ENCODE results near the gene GLCCI1.

Gene GLCCI1

DNA sequence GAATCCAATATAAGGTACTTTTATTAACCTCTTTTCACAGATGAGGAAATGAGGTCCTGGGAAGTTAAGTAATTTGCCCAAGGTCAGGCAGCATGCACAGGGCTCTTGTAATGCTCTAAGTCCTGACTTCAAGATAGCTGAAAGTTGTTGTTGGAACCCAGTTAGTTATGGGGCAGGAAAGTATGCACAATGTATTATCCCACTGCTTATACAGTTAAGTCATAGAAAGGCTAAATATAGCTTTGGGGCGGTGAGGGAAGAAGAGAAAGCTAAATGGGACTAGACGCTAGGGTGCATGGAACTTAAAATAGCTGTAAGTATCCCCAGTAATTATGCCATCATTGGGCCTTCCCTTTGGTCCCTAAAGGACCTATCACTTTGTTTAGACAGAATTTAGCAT lies 9.2 kb downstream of the GLCCI1 start:
- CTCF ChIA-PET: no interaction called here

DNA sequence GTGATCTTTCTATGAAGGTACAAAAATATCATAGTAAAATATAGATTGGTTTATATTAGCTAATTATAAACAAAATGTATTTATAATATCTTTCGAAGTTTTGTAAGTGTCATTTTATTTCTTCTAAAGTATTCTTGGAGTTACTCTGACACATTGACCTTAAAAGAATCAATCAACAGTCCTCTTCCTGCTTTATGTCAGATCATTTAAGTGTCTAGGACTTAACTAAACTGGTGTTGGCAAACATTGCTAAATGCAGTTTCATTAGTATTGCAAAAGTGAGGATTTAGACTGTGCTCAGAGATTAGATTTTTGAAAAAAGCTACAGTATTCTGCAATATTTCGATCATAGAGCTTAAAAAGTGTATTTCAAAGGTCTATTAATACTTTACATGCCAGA lies 10.3 kb downstream of the GLCCI1 start:
- CTCF ChIA-PET: no interaction called here
- POLR2A ChIA-PET: interaction anchor here (0.6 kb wide), 1 partner anchor 174 kb away, joined by 3 read pairs; no protein-coding TSS in a partner anchor
- DNase-seq (ENCODE audit: extremely low spot score): no peak
- no peak for TF ChIP-seq L3MBTL2 (conservative IDR thresholded peaks at IDR 0.05)
- no peak for TF ChIP-seq SP1 (IDR thresholded peaks at IDR 0.05)
- TF ChIP-seq SUZ12 (IDR thresholded peaks at IDR 0.05): no peak
- no peak for TF ChIP-seq NFRKB (IDR thresholded peaks at IDR 0.05)
- TF ChIP-seq FOXK2 (IDR thresholded peaks at IDR 0.05): no peak
- TF ChIP-seq, protein P1, sequence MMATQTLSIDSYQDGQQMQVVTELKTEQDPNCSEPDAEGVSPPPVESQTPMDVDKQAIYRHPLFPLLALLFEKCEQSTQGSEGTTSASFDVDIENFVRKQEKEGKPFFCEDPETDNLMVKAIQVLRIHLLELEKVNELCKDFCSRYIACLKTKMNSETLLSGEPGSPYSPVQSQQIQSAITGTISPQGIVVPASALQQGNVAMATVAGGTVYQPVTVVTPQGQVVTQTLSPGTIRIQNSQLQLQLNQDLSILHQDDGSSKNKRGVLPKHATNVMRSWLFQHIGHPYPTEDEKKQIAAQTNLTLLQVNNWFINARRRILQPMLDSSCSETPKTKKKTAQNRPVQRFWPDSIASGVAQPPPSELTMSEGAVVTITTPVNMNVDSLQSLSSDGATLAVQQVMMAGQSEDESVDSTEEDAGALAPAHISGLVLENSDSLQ (IDR thresholded peaks at IDR 0.05): no peak
- no peak for TF ChIP-seq ELF4 (IDR thresholded peaks at IDR 0.05)
- no peak for TF ChIP-seq BHLHE40 (IDR thresholded peaks at IDR 0.05; ENCODE audit: borderline replicate concordance)
- TF ChIP-seq LEF1 (IDR thresholded peaks at IDR 0.05; ENCODE audit: borderline replicate concordance): no peak
- TF ChIP-seq HDGF (IDR thresholded peaks at IDR 0.05; ENCODE audit: borderline replicate concordance): no peak
- no peak for TF ChIP-seq CTBP1 (IDR thresholded peaks at IDR 0.05; ENCODE audit: borderline replicate concordance)
- no peak for TF ChIP-seq ARNT (IDR thresholded peaks at IDR 0.05)
- no peak for TF ChIP-seq TARDBP (IDR thresholded peaks at IDR 0.05)
- no peak for TF ChIP-seq FOXA1 (IDR thresholded peaks at IDR 0.05)
- no peak for TF ChIP-seq ZNF384 (IDR thresholded peaks at IDR 0.05)
- TF ChIP-seq FOXM1 (IDR thresholded peaks at IDR 0.05; ENCODE audit: borderline replicate concordance): no peak

More for the DNA sequence above, 9.2 kb downstream of the GLCCI1 start:
- DNase-seq (ENCODE audit: extremely low spot score): no peak
- TF ChIP-seq FOXA1 (IDR thresholded peaks at IDR 0.05): no peak
- TF ChIP-seq ELF4 (IDR thresholded peaks at IDR 0.05): no peak
- TF ChIP-seq ZNF384 (IDR thresholded peaks at IDR 0.05): no peak
- POLR2A ChIA-PET: interaction anchor here (1.4 kb wide), 1 partner anchor 9 kb away, joined by 3 read pairs; the partner anchor contains the start of gene GLCCI1

DNA sequence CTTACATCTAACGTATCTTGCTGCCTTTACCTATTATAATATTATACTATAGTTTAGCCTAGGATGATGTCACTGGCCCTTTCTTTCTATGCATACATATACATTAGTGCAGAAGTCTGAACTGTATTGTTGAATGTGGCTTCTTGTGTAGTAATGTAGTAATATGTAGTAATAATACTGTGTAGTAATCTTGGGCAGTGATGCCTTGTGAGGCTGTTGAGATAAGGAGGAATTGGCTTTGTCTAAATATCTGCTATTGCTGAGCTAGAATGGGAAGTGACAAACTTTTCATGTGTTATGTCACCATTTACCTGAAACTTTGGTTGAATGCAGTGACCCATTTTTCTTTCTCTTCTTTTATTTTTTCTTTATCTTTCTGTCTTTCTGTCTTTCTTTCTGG lies 11.0 kb downstream of the GLCCI1 start:
- POLR2A ChIA-PET: interaction anchor here (0.6 kb wide), 1 partner anchor 174 kb away, joined by 3 read pairs; no protein-coding TSS in a partner anchor

DNA sequence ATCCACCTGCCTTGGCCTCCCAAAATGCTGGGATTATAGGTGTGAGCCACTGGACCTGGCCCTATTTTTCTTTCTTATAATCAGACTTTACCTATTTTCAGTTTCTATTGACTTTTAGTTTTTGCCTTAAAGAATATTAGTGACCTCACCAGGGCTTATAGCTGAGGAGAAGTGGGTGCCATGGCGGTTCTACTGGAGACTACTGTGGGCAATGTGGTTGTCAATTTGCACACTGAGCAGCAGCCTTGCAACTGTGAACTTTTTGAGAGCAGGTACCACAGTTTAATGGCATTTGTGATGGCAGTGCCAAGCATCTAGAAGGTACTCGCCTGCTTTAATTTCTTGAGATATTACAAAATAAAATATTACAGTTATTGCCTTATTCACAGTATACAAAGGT lies 11.5 kb downstream of the GLCCI1 start:
- DNase-seq (ENCODE audit: extremely low spot score): no peak
- CTCF ChIA-PET: interaction anchor here (0.6 kb wide), 1 partner anchor 14 kb away, joined by 3 read pairs; no protein-coding TSS in a partner anchor
- POLR2A ChIA-PET: no interaction called here
- TF ChIP-seq SP1 (IDR thresholded peaks at IDR 0.05) (no peak), BHLHE40 (IDR thresholded peaks at IDR 0.05; ENCODE audit: borderline replicate concordance) (no peak), ARNT (IDR thresholded peaks at IDR 0.05) (no peak), HDGF (IDR thresholded peaks at IDR 0.05; ENCODE audit: borderline replicate concordance) (no peak), FOXA1 (IDR thresholded peaks at IDR 0.05) (no peak), FOXM1 (IDR thresholded peaks at IDR 0.05; ENCODE audit: borderline replicate concordance) (no peak), ELF4 (IDR thresholded peaks at IDR 0.05) (no peak), LEF1 (IDR thresholded peaks at IDR 0.05; ENCODE audit: borderline replicate concordance) (no peak), CTBP1 (IDR thresholded peaks at IDR 0.05; ENCODE audit: borderline replicate concordance) (no peak), ZNF384 (IDR thresholded peaks at IDR 0.05) (no peak), L3MBTL2 (conservative IDR thresholded peaks at IDR 0.05) (no peak), SUZ12 (IDR thresholded peaks at IDR 0.05) (no peak), TARDBP (IDR thresholded peaks at IDR 0.05) (no peak), FOXK2 (IDR thresholded peaks at IDR 0.05) (no peak)
- TF ChIP-seq, protein P1 (IDR thresholded peaks at IDR 0.05): no peak

More for the DNA sequence above, 11.0 kb downstream of the GLCCI1 start:
- CTCF ChIA-PET: interaction anchor here (0.6 kb wide), 1 partner anchor 13 kb away, joined by 3 read pairs; no protein-coding TSS in a partner anchor
- no peak for DNase-seq (ENCODE audit: extremely low spot score)
- TF ChIP-seq TARDBP (IDR thresholded peaks at IDR 0.05) (no peak), SP1 (IDR thresholded peaks at IDR 0.05) (no peak), SUZ12 (IDR thresholded peaks at IDR 0.05) (no peak), ZNF384 (IDR thresholded peaks at IDR 0.05) (no peak), BHLHE40 (IDR thresholded peaks at IDR 0.05; ENCODE audit: borderline replicate concordance) (no peak), LEF1 (IDR thresholded peaks at IDR 0.05; ENCODE audit: borderline replicate concordance) (no peak), FOXA1 (IDR thresholded peaks at IDR 0.05) (no peak), L3MBTL2 (conservative IDR thresholded peaks at IDR 0.05) (no peak), HDGF (IDR thresholded peaks at IDR 0.05; ENCODE audit: borderline replicate concordance) (no peak), NFRKB (IDR thresholded peaks at IDR 0.05) (no peak), ARNT (IDR thresholded peaks at IDR 0.05) (no peak), CTBP1 (IDR thresholded peaks at IDR 0.05; ENCODE audit: borderline replicate concordance) (no peak), ELF4 (IDR thresholded peaks at IDR 0.05) (no peak), FOXM1 (IDR thresholded peaks at IDR 0.05; ENCODE audit: borderline replicate concordance) (no peak)
- TF ChIP-seq, protein P1 (IDR thresholded peaks at IDR 0.05): no peak

DNA sequence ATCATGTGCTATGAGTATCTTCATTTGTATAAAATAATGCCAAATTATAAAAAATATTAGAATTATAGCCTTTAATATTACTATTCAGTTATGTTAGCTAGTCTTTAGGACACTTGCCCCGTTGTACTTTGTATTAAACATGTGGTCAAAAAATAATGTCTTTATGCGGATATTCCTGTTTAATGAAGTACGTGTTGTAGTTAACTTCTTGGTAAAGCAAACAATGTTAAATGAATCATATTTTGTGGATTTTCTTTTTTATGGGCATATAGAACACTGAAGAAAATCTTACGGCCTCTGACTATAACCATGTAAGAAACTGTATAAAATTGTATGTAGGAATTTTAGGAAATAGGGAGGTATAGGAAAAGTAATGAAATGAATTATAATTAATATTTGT lies 14.3 kb downstream of the GLCCI1 start:
- no peak for DNase-seq (ENCODE audit: extremely low spot score)
- ChIA-PET CTCF (no interaction called here), POLR2A (interaction anchor here (1.7 kb wide), 1 partner anchor 12 kb away, joined by 5 read pairs; no protein-coding TSS in a partner anchor)
- TF ChIP-seq BHLHE40 (IDR thresholded peaks at IDR 0.05; ENCODE audit: borderline replicate concordance) (no peak), ZNF384 (IDR thresholded peaks at IDR 0.05) (no peak), CTBP1 (IDR thresholded peaks at IDR 0.05; ENCODE audit: borderline replicate concordance) (no peak), TARDBP (IDR thresholded peaks at IDR 0.05) (no peak), SP1 (IDR thresholded peaks at IDR 0.05) (no peak), ARNT (IDR thresholded peaks at IDR 0.05) (no peak), FOXA1 (IDR thresholded peaks at IDR 0.05) (no peak), LEF1 (IDR thresholded peaks at IDR 0.05; ENCODE audit: borderline replicate concordance) (no peak), FOXK2 (IDR thresholded peaks at IDR 0.05) (no peak), ELF4 (IDR thresholded peaks at IDR 0.05) (no peak), L3MBTL2 (conservative IDR thresholded peaks at IDR 0.05) (no peak), SUZ12 (IDR thresholded peaks at IDR 0.05) (no peak), NFRKB (IDR thresholded peaks at IDR 0.05) (no peak), FOXM1 (IDR thresholded peaks at IDR 0.05; ENCODE audit: borderline replicate concordance) (no peak), HDGF (IDR thresholded peaks at IDR 0.05; ENCODE audit: borderline replicate concordance) (no peak)
- TF ChIP-seq, protein P1 (IDR thresholded peaks at IDR 0.05): no peak

Measured in HEK293T (cell line).